ENCODE results near the gene ULBP3.

The ULBP3 gene

GRCh38 chr6:150079604-150080003 lies 10.7 kb upstream of the ULBP3 start:
- WGBS (ENCODE audit: extremely low coverage, insufficient coverage, insufficient read length) = no CpG with 5 or more reads among the region's 4 CpGs
- H3K27ac ChIP-seq (ENCODE audit: low read depth, low read length) = no peak overlapping the region
- no peaks in the 10 kb centered on the region for H3K4me1 ChIP-seq (ENCODE audit: control insufficient read depth in 1 of 2, insufficient read depth in 2 of 2, low read length in 2 of 2)

DNA sequence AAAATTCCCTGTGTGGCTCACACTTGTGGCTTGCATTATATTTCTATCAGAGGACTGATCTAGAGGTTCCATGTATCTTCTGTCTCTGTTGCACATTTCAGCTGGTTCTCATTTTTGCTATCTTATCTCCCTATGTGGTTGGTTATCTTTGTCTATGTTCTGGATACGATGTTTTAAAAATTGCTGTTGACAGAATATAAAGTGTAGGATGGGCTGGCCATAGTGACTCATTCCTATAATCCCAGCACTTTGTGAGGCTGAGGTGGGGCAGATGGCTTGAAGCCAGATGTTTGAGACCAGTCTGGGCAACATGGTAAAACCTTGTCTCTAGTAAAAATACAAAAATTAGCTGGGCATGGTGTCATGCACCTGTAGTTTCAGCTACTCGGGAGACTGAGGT lies 9.9 kb upstream of the ULBP3 start:
- Histone ChIP-seq H3K4me2 (ENCODE audit: low read length) (no peak overlapping the region), H3K9me3 (ENCODE audit: insufficient read depth, low read depth, low read length) (no peaks in the 10 kb centered on the region), H2AFZ (ENCODE audit: insufficient read depth, low read length, poor library complexity) (no peak overlapping the region), H3K27me3 (ENCODE audit: insufficient read depth, low read length) (no peaks in the 10 kb centered on the region), H2BK12ac (ENCODE audit: low read length) (no peak overlapping the region), H3K79me2 (ENCODE audit: control insufficient read depth, insufficient read depth, low read length, poor library complexity) (no peaks in the 10 kb centered on the region), H3K23ac (ENCODE audit: low read length) (no peak overlapping the region), H3K4me1 (ENCODE audit: control insufficient read depth in 1 of 2, insufficient read depth in 2 of 2, low read length in 2 of 2) (no peaks in the 10 kb centered on the region), H2AK5ac (ENCODE audit: low read length) (no peak overlapping the region), H2BK5ac (ENCODE audit: low read depth, low read length, poor library complexity) (no peak overlapping the region), H3K18ac (ENCODE audit: low read length) (no peak overlapping the region), H4K12ac (ENCODE audit: low read depth, low read length) (no peak overlapping the region), H3K27ac (ENCODE audit: low read depth, low read length) (no peak overlapping the region), H3K14ac (ENCODE audit: low read length) (no peak overlapping the region), H3K79me1 (ENCODE audit: low read length) (no peaks in the 10 kb centered on the region), H4K91ac (ENCODE audit: low read depth, low read length) (no peak overlapping the region), H3K4me3 (ENCODE audit: low read depth, low read length) (no peak overlapping the region), H4K8ac (ENCODE audit: low read depth, low read length) (no peak overlapping the region), H3K9ac (ENCODE audit: low read length) (no peak overlapping the region), H3K4ac (ENCODE audit: low read depth, low read length) (no peak overlapping the region), H2BK120ac (ENCODE audit: insufficient read depth, low read length, poor library complexity) (no peak overlapping the region), H3K36me3 (ENCODE audit: control insufficient read depth in 1 of 2, insufficient read depth in 2 of 2, low read length in 2 of 2) (no peaks in the 10 kb centered on the region)
- DNase-seq = peak in 1 of 2 donors; percentile 8
- WGBS (ENCODE audit: extremely low coverage, insufficient coverage, insufficient read length) = no CpG with 5 or more reads among the region's 2 CpGs

More at GRCh38 chr6:150079604-150080003, 10.7 kb upstream of the ULBP3 start:
- Histone ChIP-seq H3K9me3 (ENCODE audit: insufficient read depth, low read depth, low read length) (no peaks in the 10 kb centered on the region), H3K18ac (ENCODE audit: low read length) (no peak overlapping the region), H2BK12ac (ENCODE audit: low read length) (no peak overlapping the region), H3K36me3 (ENCODE audit: control insufficient read depth in 1 of 2, insufficient read depth in 2 of 2, low read length in 2 of 2) (no peaks in the 10 kb centered on the region), H3K4ac (ENCODE audit: low read depth, low read length) (no peak overlapping the region), H3K27me3 (ENCODE audit: insufficient read depth, low read length) (no peaks in the 10 kb centered on the region), H3K23ac (ENCODE audit: low read length) (no peak overlapping the region), H3K4me3 (ENCODE audit: low read depth, low read length) (no peak overlapping the region), H4K12ac (ENCODE audit: low read depth, low read length) (no peak overlapping the region), H3K14ac (ENCODE audit: low read length) (no peak overlapping the region), H3K4me2 (ENCODE audit: low read length) (no peak overlapping the region), H3K79me2 (ENCODE audit: control insufficient read depth, insufficient read depth, low read length, poor library complexity) (no peaks in the 10 kb centered on the region), H3K79me1 (ENCODE audit: low read length) (no peaks in the 10 kb centered on the region), H2AK5ac (ENCODE audit: low read length) (no peak overlapping the region), H4K91ac (ENCODE audit: low read depth, low read length) (no peak overlapping the region), H2BK120ac (ENCODE audit: insufficient read depth, low read length, poor library complexity) (no peak overlapping the region), H2BK5ac (ENCODE audit: low read depth, low read length, poor library complexity) (no peak overlapping the region), H2AFZ (ENCODE audit: insufficient read depth, low read length, poor library complexity) (no peak overlapping the region), H4K8ac (ENCODE audit: low read depth, low read length) (no peak overlapping the region), H3K9ac (ENCODE audit: low read length) (no peak overlapping the region)
- no peak for DNase-seq

GRCh38 chr6:150076196-150076893 lies 7.4 kb upstream of the ULBP3 start:
- H3K23ac ChIP-seq (ENCODE audit: low read length) = no peak overlapping the region
- H4K91ac ChIP-seq (ENCODE audit: low read depth, low read length) = no peak overlapping the region
- H3K79me2 ChIP-seq (ENCODE audit: control insufficient read depth, insufficient read depth, low read length, poor library complexity) = no peaks in the 10 kb centered on the region
- no peak overlapping the region for H3K9ac ChIP-seq (ENCODE audit: low read length)
- no peak overlapping the region for H3K4me2 ChIP-seq (ENCODE audit: low read length)
- WGBS (ENCODE audit: extremely low coverage, insufficient coverage, insufficient read length) = no CpG with 5 or more reads among the region's 8 CpGs
- no peak overlapping the region for H2AFZ ChIP-seq (ENCODE audit: insufficient read depth, low read length, poor library complexity)
- H3K14ac ChIP-seq (ENCODE audit: low read length) = no peak overlapping the region
- no peaks in the 10 kb centered on the region for H3K4me1 ChIP-seq (ENCODE audit: control insufficient read depth in 1 of 2, insufficient read depth in 2 of 2, low read length in 2 of 2)
- H3K18ac ChIP-seq (ENCODE audit: low read length) = no peak overlapping the region
- H2BK120ac ChIP-seq (ENCODE audit: insufficient read depth, low read length, poor library complexity) = no peak overlapping the region
- no peaks in the 10 kb centered on the region for H3K9me3 ChIP-seq (ENCODE audit: insufficient read depth, low read depth, low read length)
- no peak overlapping the region for H4K8ac ChIP-seq (ENCODE audit: low read depth, low read length)
- H2AK5ac ChIP-seq (ENCODE audit: low read length) = no peak overlapping the region
- H3K4me3 ChIP-seq (ENCODE audit: low read depth, low read length) = no peak overlapping the region
- DNase-seq = no peak
- H2BK5ac ChIP-seq (ENCODE audit: low read depth, low read length, poor library complexity) = no peak overlapping the region
- H4K12ac ChIP-seq (ENCODE audit: low read depth, low read length) = no peak overlapping the region
- no peaks in the 10 kb centered on the region for H3K27me3 ChIP-seq (ENCODE audit: insufficient read depth, low read length)
- no peak overlapping the region for H3K27ac ChIP-seq (ENCODE audit: low read depth, low read length)
- no peaks in the 10 kb centered on the region for H3K36me3 ChIP-seq (ENCODE audit: control insufficient read depth in 1 of 2, insufficient read depth in 2 of 2, low read length in 2 of 2)
- H3K79me1 ChIP-seq (ENCODE audit: low read length) = no peaks in the 10 kb centered on the region
- no peak overlapping the region for H2BK12ac ChIP-seq (ENCODE audit: low read length)
- no peak overlapping the region for H3K4ac ChIP-seq (ENCODE audit: low read depth, low read length)

GRCh38 chr6:150075034-150075421 lies 6.1 kb upstream of the ULBP3 start:
- H3K9me3 ChIP-seq (ENCODE audit: insufficient read depth, low read depth, low read length) = no peaks in the 10 kb centered on the region
- no peak overlapping the region for H3K4ac ChIP-seq (ENCODE audit: low read depth, low read length)
- no peaks in the 10 kb centered on the region for H3K4me1 ChIP-seq (ENCODE audit: control insufficient read depth in 1 of 2, insufficient read depth in 2 of 2, low read length in 2 of 2)
- H3K23ac ChIP-seq (ENCODE audit: low read length) = no peak overlapping the region
- no peak overlapping the region for H4K91ac ChIP-seq (ENCODE audit: low read depth, low read length)
- no peak overlapping the region for H2BK5ac ChIP-seq (ENCODE audit: low read depth, low read length, poor library complexity)
- DNase-seq = no peak
- no peak overlapping the region for H3K14ac ChIP-seq (ENCODE audit: low read length)
- H3K9ac ChIP-seq (ENCODE audit: low read length) = no peak overlapping the region
- H3K4me2 ChIP-seq (ENCODE audit: low read length) = no peak overlapping the region
- no peak overlapping the region for H2BK12ac ChIP-seq (ENCODE audit: low read length)
- H4K8ac ChIP-seq (ENCODE audit: low read depth, low read length) = no peak overlapping the region
- H3K27ac ChIP-seq (ENCODE audit: low read depth, low read length) = no peak overlapping the region
- H2BK120ac ChIP-seq (ENCODE audit: insufficient read depth, low read length, poor library complexity) = no peak overlapping the region
- H3K4me3 ChIP-seq (ENCODE audit: low read depth, low read length) = no peak overlapping the region
- no peaks in the 10 kb centered on the region for H3K27me3 ChIP-seq (ENCODE audit: insufficient read depth, low read length)
- no CpG with 5 or more reads among the region's 2 CpGs for WGBS (ENCODE audit: extremely low coverage, insufficient coverage, insufficient read length)
- no peaks in the 10 kb centered on the region for H3K79me2 ChIP-seq (ENCODE audit: control insufficient read depth, insufficient read depth, low read length, poor library complexity)
- H3K79me1 ChIP-seq (ENCODE audit: low read length) = no peaks in the 10 kb centered on the region
- no peak overlapping the region for H2AK5ac ChIP-seq (ENCODE audit: low read length)
- no peak overlapping the region for H3K18ac ChIP-seq (ENCODE audit: low read length)
- no peak overlapping the region for H2AFZ ChIP-seq (ENCODE audit: insufficient read depth, low read length, poor library complexity)
- no peak overlapping the region for H4K12ac ChIP-seq (ENCODE audit: low read depth, low read length)
- no peaks in the 10 kb centered on the region for H3K36me3 ChIP-seq (ENCODE audit: control insufficient read depth in 1 of 2, insufficient read depth in 2 of 2, low read length in 2 of 2)
